H1 (cell line): ENCODE results near the gene CTPS2. TPM values are rescaled to one million over a fixed set of nuclear protein-coding genes. Genes with fewer than 3 reads are reported as not detected.

Source experiments
- CTCF ChIA-PET: fragments of 300-600 bp; sonication (Branson Sonifier 250); formaldehyde crosslinking; loops from one replicate; lab custom pipeline; 2021; ENCODE audit not compliant: partially characterized antibody; lab: Charles Lee
- POLR2A ChIA-PET: fragments of 300-600 bp; sonication (Branson Sonifier 250); formaldehyde crosslinking; loops from one replicate; lab custom pipeline; 2021; ENCODE audit warnings: inconsistent platforms; ENCODE audit not compliant: partially characterized antibody; lab: Charles Lee
- DNase-seq, 2 experiments: peaks; one replicate each; pipeline versions ENCODE4 v3.0.0 to v3.0.0-alpha.2; 2010 to 2022; ENCODE audit warnings: low spot score in 2 of 2, low read depth in 1 of 2, mixed read lengths in 1 of 2
- FAIRE-seq: peaks from 2 replicates; lab custom pipeline; 2011; peaks lifted over from hg19 to GRCh38; lab: Jason Lieb, UNC
- H2AFZ ChIP-seq: 2 replicates; pipeline ENCODE4 v1.8.1; 2012; ENCODE audit warnings: low read length, inconsistent platforms
- H2AK5ac ChIP-seq: 2 replicates; pipeline ENCODE4 v1.6.1; 2013; ENCODE audit warnings: low read depth, low read length
- H2BK120ac ChIP-seq: replicated peaks from 2 replicates; pipeline ENCODE3; 2013; ENCODE audit warnings: low read depth, low read length, inconsistent platforms
- H2BK12ac ChIP-seq: 2 replicates; pipeline ENCODE4 v1.6.1; 2013; ENCODE audit warnings: low read depth, low read length
- H2BK15ac ChIP-seq: 2 replicates; pipeline ENCODE4 v1.6.1; 2013; ENCODE audit warnings: low read length
- H2BK20ac ChIP-seq: 2 replicates; pipeline ENCODE4 v1.6.1; 2013; ENCODE audit warnings: low read length
- H2BK5ac ChIP-seq: 2 replicates; pipeline ENCODE4 v1.6.1; 2013; ENCODE audit warnings: low read depth, low read length
- H3K14ac ChIP-seq: 2 replicates; pipeline ENCODE4 v1.6.1; 2013; ENCODE audit warnings: inconsistent platforms; ENCODE audit not compliant: insufficient read length
- H3K18ac ChIP-seq: 2 replicates; pipeline ENCODE4 v1.6.1; 2013; ENCODE audit warnings: low read length; ENCODE audit errors: extremely low read depth
- H3K23ac ChIP-seq: 2 replicates; pipeline ENCODE4 v1.6.1; 2013; ENCODE audit warnings: inconsistent platforms; ENCODE audit not compliant: insufficient read length
- H3K23me2 ChIP-seq: 2 replicates; pipeline ENCODE4 v1.6.1; 2013; ENCODE audit warnings: low read depth, low read length
- H3K27ac ChIP-seq: 2 replicates; pipeline ENCODE4 v1.6.1; 2011; ENCODE audit warnings: low read depth, low read length, inconsistent platforms
- H3K27me3 ChIP-seq, 4 experiments: replicated peaks in 1 of 4; 1 replicate in 1 of 4; 2 replicates in 3 of 4; pipeline versions ENCODE4 v1.6.1 to v1.8.1; 2011 to 2013; ENCODE audit warnings: low read length in 3 of 4, mild to moderate bottlenecking in 3 of 4, inconsistent platforms in 2 of 4, mixed read lengths in 2 of 4, moderate library complexity in 1 of 4; ENCODE audit not compliant: control insufficient read depth in 3 of 4, insufficient read depth in 3 of 4; ENCODE audit errors: extremely low read depth in 1 of 4
- H3K36me3 ChIP-seq, 4 experiments: 2 replicates each; pipeline versions ENCODE4 v1.6.1 to v1.8.1; 2011 to 2013; ENCODE audit warnings: mild to moderate bottlenecking in 4 of 4, low read length in 3 of 4, moderate library complexity in 2 of 4, control low read depth in 1 of 4, inconsistent platforms in 1 of 4; ENCODE audit not compliant: insufficient read depth in 4 of 4, control insufficient read depth in 2 of 4
- H3K4ac ChIP-seq: replicated peaks from 2 replicates; pipeline ENCODE3; 2013; ENCODE audit warnings: low read length, low read depth, mixed read lengths, inconsistent platforms; ENCODE audit not compliant: insufficient read length
- H3K4me1 ChIP-seq, 4 experiments: replicated peaks in 1 of 4; 1 replicate in 1 of 4; 2 replicates in 3 of 4; pipeline versions ENCODE4 v1.6.1 to v1.8.1; 2011 to 2013; ENCODE audit warnings: low read length in 3 of 4, inconsistent platforms in 2 of 4, mixed read lengths in 1 of 4; ENCODE audit not compliant: insufficient read depth in 4 of 4, control insufficient read depth in 3 of 4
- H3K4me2 ChIP-seq, 2 experiments: 2 replicates each; pipeline versions ENCODE4 v1.6.1 to v1.8.1; 2011 to 2013; ENCODE audit warnings: low read depth in 2 of 2, low read length in 2 of 2, control low read depth in 1 of 2, inconsistent platforms in 1 of 2, mild to moderate bottlenecking in 1 of 2; ENCODE audit not compliant: insufficient read depth in 1 of 2
- H3K4me3 ChIP-seq, 4 experiments: fragments of 200-600, 300-600 bp in 1 of 4; sonication (generic), shearing (Covaris generic), sonication (Bioruptor Twin) in 1 of 4; 2 replicates each; pipeline versions ENCODE4 v1.5.1 to v1.8.1; 2011 to 2016; ENCODE audit warnings: low read length in 4 of 4, low read depth in 3 of 4, control low read depth in 2 of 4, inconsistent platforms in 2 of 4, mild to moderate bottlenecking in 2 of 4, mixed read lengths in 1 of 4, moderate library complexity in 1 of 4; ENCODE audit not compliant: insufficient read depth in 2 of 4; ENCODE audit errors: extremely low read depth in 1 of 4
- H3K56ac ChIP-seq: replicated peaks from 2 replicates; pipeline ENCODE3; 2013; ENCODE audit warnings: low read depth, mild to moderate bottlenecking, mixed read lengths, low read length, inconsistent platforms; ENCODE audit not compliant: insufficient read length
- H3K79me1 ChIP-seq: 2 replicates; pipeline ENCODE4 v1.6.1; 2013; ENCODE audit warnings: low read depth, low read length, control low read depth
- H3K79me2 ChIP-seq, 2 experiments: 2 replicates each; pipeline versions ENCODE4 v1.6.1 to v1.8.1; 2012 to 2013; ENCODE audit warnings: low read length in 2 of 2, mild to moderate bottlenecking in 2 of 2, inconsistent platforms in 1 of 2; ENCODE audit not compliant: insufficient read depth in 2 of 2, control insufficient read depth in 1 of 2
- H3K9ac ChIP-seq, 4 experiments: replicated peaks in 1 of 4; 1 replicate in 1 of 4; 2 replicates in 3 of 4; pipeline versions ENCODE4 v1.6.1 to v1.8.1; 2011 to 2013; ENCODE audit warnings: low read depth in 3 of 4, low read length in 3 of 4, control low read depth in 2 of 4, mild to moderate bottlenecking in 2 of 4, moderate library complexity in 2 of 4, inconsistent platforms in 1 of 4; ENCODE audit errors: extremely low read depth in 1 of 4
- H3K9me3 ChIP-seq, 2 experiments: 2 replicates each; pipeline versions ENCODE4 v1.6.1 to v1.8.1; 2012 to 2013; ENCODE audit warnings: mild to moderate bottlenecking in 2 of 2, moderate library complexity in 2 of 2, control low read depth in 1 of 2, inconsistent platforms in 1 of 2, low read depth in 1 of 2, low read length in 1 of 2, mixed read lengths in 1 of 2; ENCODE audit not compliant: insufficient read depth in 2 of 2
- H4K20me1 ChIP-seq, 2 experiments: replicated peaks in 1 of 2; 2 replicates each; pipeline versions ENCODE3 to v1.8.1; 2011 to 2013; ENCODE audit warnings: inconsistent platforms in 2 of 2, low read length in 2 of 2, mild to moderate bottlenecking in 1 of 2; ENCODE audit not compliant: insufficient read depth in 2 of 2, control insufficient read depth in 1 of 2
- H4K5ac ChIP-seq: 2 replicates; pipeline ENCODE4 v1.6.1; 2013; ENCODE audit warnings: low read length, low read depth, mixed read lengths, inconsistent platforms; ENCODE audit not compliant: insufficient read length
- H4K8ac ChIP-seq: 2 replicates; pipeline ENCODE4 v1.8.0; 2013; ENCODE audit warnings: mild to moderate bottlenecking, moderate library complexity, low read length, inconsistent platforms; ENCODE audit not compliant: insufficient read depth; ENCODE audit errors: extremely low read depth
- H4K91ac ChIP-seq: replicated peaks from 2 replicates; pipeline ENCODE3; 2013; ENCODE audit warnings: low read length, mixed read lengths, inconsistent platforms; ENCODE audit not compliant: insufficient read length
- ATF3 ChIP-seq: IDR thresholded peaks from 2 replicates; pipeline ENCODE4 v1.6.1; 2011; ENCODE audit warnings: low read depth, mild to moderate bottlenecking, low read length; ENCODE audit not compliant: insufficient read depth
- BRCA1 ChIP-seq: IDR thresholded peaks from 2 replicates; pipeline ENCODE4 v1.6.1; 2012; ENCODE audit warnings: low read depth, low read length, improper control_type of control experiment
- CREB1 ChIP-seq: IDR thresholded peaks from 2 replicates; pipeline ENCODE4 v1.6.1; 2012; ENCODE audit warnings: inconsistent platforms
- KDM4A ChIP-seq: IDR thresholded peaks from one replicate; pipeline ENCODE4 v1.7.1; 2012; ENCODE audit warnings: low read depth, mild to moderate bottlenecking, moderate library complexity, low read length, inconsistent platforms; ENCODE audit not compliant: severe bottlenecking
- NANOG ChIP-seq: IDR thresholded peaks from 2 replicates; pipeline ENCODE4 v1.6.1; 2011; ENCODE audit warnings: low read length, low read depth, mild to moderate bottlenecking, inconsistent platforms; ENCODE audit not compliant: insufficient read depth, poor library complexity, severe bottlenecking
- PHF8 ChIP-seq: fragments of 200-600 bp; sonication (generic); conservative IDR thresholded peaks from 2 replicates; pipeline ENCODE4 v1.7.1; 2012; ENCODE audit warnings: low read depth, mild to moderate bottlenecking, inconsistent platforms, low read length, moderate library complexity
- POLR2A ChIP-seq, 2 experiments: IDR thresholded peaks; 1 replicate in 1 of 2; 2 replicates in 1 of 2; pipeline ENCODE4 v1.6.1; 2011; ENCODE audit warnings: low read depth in 2 of 2, low read length in 2 of 2, mild to moderate bottlenecking in 2 of 2; ENCODE audit errors: control extremely low read depth in 1 of 2
- POU5F1 ChIP-seq: IDR thresholded peaks from 2 replicates; pipeline ENCODE4 v1.6.1; 2011; ENCODE audit warnings: low read depth, mild to moderate bottlenecking, low read length, moderate library complexity
- RBBP5 ChIP-seq: IDR thresholded peaks from 2 replicates; pipeline ENCODE4 v1.7.1; 2012; ENCODE audit warnings: low read depth, mild to moderate bottlenecking, inconsistent platforms, low read length, moderate library complexity, borderline replicate concordance
- RNF2 ChIP-seq: fragments of 200-900, 300-1000 bp; sonication (generic); IDR thresholded peaks from 2 replicates; pipeline ENCODE4 v1.7.1; 2016; ENCODE audit warnings: borderline replicate concordance, low read depth, mild to moderate bottlenecking, antibody characterized with exemption, low read length; ENCODE audit not compliant: poor library complexity, severe bottlenecking; ENCODE audit errors: missing control alignments
- SIX5 ChIP-seq: IDR thresholded peaks from 2 replicates; pipeline ENCODE4 v1.6.1; 2011; ENCODE audit warnings: mild to moderate bottlenecking, low read depth, low read length
- TBP ChIP-seq: IDR thresholded peaks from 2 replicates; pipeline ENCODE4 v1.6.1; 2011; ENCODE audit warnings: low read depth, low read length, improper control_type of control experiment
- USF2 ChIP-seq: IDR thresholded peaks from 2 replicates; pipeline ENCODE4 v1.6.1; 2011; ENCODE audit warnings: low read length, improper control_type of control experiment
- WGBS, 2 experiments: shearing (Covaris generic) in 1 of 2; methylation state at CpG; one replicate each; pipeline versions ENCODE4 v1.1.6 to v1.1.7; 2013 to 2015; ENCODE audit warnings: low lambda C conversion rate in 2 of 2, mixed read lengths in 2 of 2, inconsistent platforms in 1 of 2, low coverage in 1 of 2, missing lambda C conversion rate in 1 of 2; ENCODE audit not compliant: insufficient replicate concordance in 2 of 2, insufficient coverage in 1 of 2, insufficient read length in 1 of 2; ENCODE audit errors: extremely low coverage in 1 of 2, missing lambda C conversion rate in 1 of 2; 5-methylcytosine and 5-hydroxymethylcytosine counted together
- polyA plus RNA-seq, 7 experiments: library from polyadenylated mRNA; depleted of rRNA in 3 of 7; stranded (reverse) in 5 of 7; unstranded in 2 of 7; fragments of >200 nt in 5 of 7; fragments of 200-250 nt in 2 of 7; gene quantifications; 1 replicate in 5 of 7; 2 replicates in 1 of 7; 4 replicates in 1 of 7; pipeline versions ENCODE4 v1.2.1 to v1.2.3, GENCODE V29; 2011 to 2013; ENCODE audit warnings: missing spikeins in 2 of 7, mixed read lengths in 2 of 7
- total RNA-seq: library from RNA; stranded (reverse); fragmentation: NEBNext Ultra II Directional; extraction: Animal tissue kit (Norgen Biotek cat#: 25700); gene quantifications from 2 replicates; pipeline ENCODE4 v1.2.1, GENCODE V29; 2021

Gene CTPS2
- total and polyA plus RNA-seq, 2 of the 8 experiments (the other 6 are each of a cell fraction or from before 2014, with no cell fraction given): 17.1 to 34.0 TPM

DNA sequence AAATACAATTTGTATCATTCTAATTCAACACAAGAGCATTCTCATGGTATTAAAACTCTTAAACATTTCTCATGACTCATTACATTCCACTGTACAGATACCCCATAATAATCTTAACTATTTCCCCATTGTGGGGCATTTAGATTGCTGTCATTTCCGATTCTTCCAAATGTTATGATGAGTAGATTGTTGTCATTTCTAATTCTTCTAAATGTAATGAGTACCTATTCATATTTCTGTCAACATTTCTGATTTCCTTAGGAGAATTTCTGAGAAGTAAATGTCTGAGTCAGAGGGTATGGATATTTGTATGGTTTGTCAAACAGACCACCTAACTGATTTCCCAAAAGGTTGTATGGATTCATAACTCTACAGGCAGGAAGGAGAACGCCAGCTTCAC is 54.2 kb downstream of the CTPS2 start:
- 93% methylated on average over 2 of the region's 2 CpGs; no CpG with 5 or more reads in 1 of the 2 experiments for WGBS, 2 experiments
- H4K5ac ChIP-seq: no peak overlapping the region
- no peaks in the 10 kb centered on the region for H3K79me1 ChIP-seq
- ChIA-PET POLR2A (interaction anchor here (1.0 kb wide), 2 partner anchors 8 to 13 kb away, joined by 3 to 5 read pairs; partner anchors contain the start of gene S100G), CTCF (no interaction called here)
- no peaks in the 10 kb centered on the region for H4K20me1 ChIP-seq
- H3K14ac ChIP-seq: no peak overlapping the region
- H4K91ac ChIP-seq: no peak overlapping the region
- H2BK20ac ChIP-seq: no peak overlapping the region
- no peak overlapping the region for H4K8ac ChIP-seq
- no peak overlapping the region for H2BK15ac ChIP-seq
- no peak overlapping the region for H3K9ac ChIP-seq
- no peak overlapping the region for H2AFZ ChIP-seq
- H3K23ac ChIP-seq: no peak overlapping the region
- no peak overlapping the region for H3K27ac ChIP-seq
- H3K36me3 ChIP-seq: peaks cover 0 to 10% (median 0%) of the 10 kb centered on the region in 4 experiments; a peak in 3 of 8 replicates
- H3K4me1 ChIP-seq: peaks cover 0 to 7% (median 0%) of the 10 kb centered on the region in 4 experiments; a peak in 1 of 7 replicates
- no peaks in the 10 kb centered on the region for H3K23me2 ChIP-seq
- no peak overlapping the region for H3K4me2 ChIP-seq
- no peak overlapping the region for H2AK5ac ChIP-seq
- no peak overlapping the region for H3K56ac ChIP-seq
- H2BK120ac ChIP-seq: no peak overlapping the region
- H3K79me2 ChIP-seq: no peaks in the 10 kb centered on the region
- no peak overlapping the region for H3K4me3 ChIP-seq
- no peak overlapping the region for H2BK12ac ChIP-seq
- no peak overlapping the region for H3K4ac ChIP-seq
- no peak overlapping the region for H3K18ac ChIP-seq
- H2BK5ac ChIP-seq: no peak overlapping the region
- DNase-seq (no peak), FAIRE-seq (no peak)
- no peaks in the 10 kb centered on the region for H3K9me3 ChIP-seq
- no peaks in the 10 kb centered on the region for H3K27me3 ChIP-seq
- TF ChIP-seq TBP: no peak
- TF ChIP-seq PHF8: no peak
- no peak for TF ChIP-seq USF2
- no peak for TF ChIP-seq RBBP5
- no peak for TF ChIP-seq NANOG
- TF ChIP-seq POLR2A (IDR thresholded peaks at IDR 0.05; ENCODE audit: control extremely low read depth in 1 of 2, low read depth in 2 of 2, low read length in 2 of 2): no peak
- TF ChIP-seq SIX5: no peak
- no peak for TF ChIP-seq CREB1
- no peak for TF ChIP-seq BRCA1
- no peak for TF ChIP-seq ATF3
- TF ChIP-seq KDM4A: no peak
- TF ChIP-seq POU5F1: no peak
- TF ChIP-seq RNF2: no peak
